ENCODE results near the gene ATP11A.

Gene ATP11A

GRCh38 chr13:112759053-112759452, 69.2 kb downstream of the ATP11A start:
- Histone ChIP-seq H3K9me3 (ENCODE audit: control insufficient read depth, insufficient read depth, low read depth, low read length) (no peaks in the 10 kb centered on the region), H3K27ac (ENCODE audit: extremely low read depth, low read depth, low read length) (no peak overlapping the region), H3K4me1 (ENCODE audit: control insufficient read depth, insufficient read depth, low read length) (no peaks in the 10 kb centered on the region), H3K36me3 (ENCODE audit: control insufficient read depth in 2 of 2, insufficient read depth in 1 of 2, low read length in 2 of 2) (no peaks in the 10 kb centered on the region), H3K4me3 (ENCODE audit: low read depth, low read length) (no peak overlapping the region)
- ChIA-PET CTCF (no interaction called here), POLR2A (no interaction called here)
- no peak for TF ChIP-seq YY2 (tag by site-specific recombination; IDR thresholded peaks at IDR 0.05)
- TF ChIP-seq ZBTB44 (tag by site-specific recombination; IDR thresholded peaks at IDR 0.05), result no peak
- no peak for TF ChIP-seq BCL11B (tag by site-specific recombination; IDR thresholded peaks at IDR 0.05; ENCODE audit: low read depth)
- TF ChIP-seq ZNF133 (tag by site-specific recombination; IDR thresholded peaks at IDR 0.05), result no peak
- TF ChIP-seq, protein P1, sequence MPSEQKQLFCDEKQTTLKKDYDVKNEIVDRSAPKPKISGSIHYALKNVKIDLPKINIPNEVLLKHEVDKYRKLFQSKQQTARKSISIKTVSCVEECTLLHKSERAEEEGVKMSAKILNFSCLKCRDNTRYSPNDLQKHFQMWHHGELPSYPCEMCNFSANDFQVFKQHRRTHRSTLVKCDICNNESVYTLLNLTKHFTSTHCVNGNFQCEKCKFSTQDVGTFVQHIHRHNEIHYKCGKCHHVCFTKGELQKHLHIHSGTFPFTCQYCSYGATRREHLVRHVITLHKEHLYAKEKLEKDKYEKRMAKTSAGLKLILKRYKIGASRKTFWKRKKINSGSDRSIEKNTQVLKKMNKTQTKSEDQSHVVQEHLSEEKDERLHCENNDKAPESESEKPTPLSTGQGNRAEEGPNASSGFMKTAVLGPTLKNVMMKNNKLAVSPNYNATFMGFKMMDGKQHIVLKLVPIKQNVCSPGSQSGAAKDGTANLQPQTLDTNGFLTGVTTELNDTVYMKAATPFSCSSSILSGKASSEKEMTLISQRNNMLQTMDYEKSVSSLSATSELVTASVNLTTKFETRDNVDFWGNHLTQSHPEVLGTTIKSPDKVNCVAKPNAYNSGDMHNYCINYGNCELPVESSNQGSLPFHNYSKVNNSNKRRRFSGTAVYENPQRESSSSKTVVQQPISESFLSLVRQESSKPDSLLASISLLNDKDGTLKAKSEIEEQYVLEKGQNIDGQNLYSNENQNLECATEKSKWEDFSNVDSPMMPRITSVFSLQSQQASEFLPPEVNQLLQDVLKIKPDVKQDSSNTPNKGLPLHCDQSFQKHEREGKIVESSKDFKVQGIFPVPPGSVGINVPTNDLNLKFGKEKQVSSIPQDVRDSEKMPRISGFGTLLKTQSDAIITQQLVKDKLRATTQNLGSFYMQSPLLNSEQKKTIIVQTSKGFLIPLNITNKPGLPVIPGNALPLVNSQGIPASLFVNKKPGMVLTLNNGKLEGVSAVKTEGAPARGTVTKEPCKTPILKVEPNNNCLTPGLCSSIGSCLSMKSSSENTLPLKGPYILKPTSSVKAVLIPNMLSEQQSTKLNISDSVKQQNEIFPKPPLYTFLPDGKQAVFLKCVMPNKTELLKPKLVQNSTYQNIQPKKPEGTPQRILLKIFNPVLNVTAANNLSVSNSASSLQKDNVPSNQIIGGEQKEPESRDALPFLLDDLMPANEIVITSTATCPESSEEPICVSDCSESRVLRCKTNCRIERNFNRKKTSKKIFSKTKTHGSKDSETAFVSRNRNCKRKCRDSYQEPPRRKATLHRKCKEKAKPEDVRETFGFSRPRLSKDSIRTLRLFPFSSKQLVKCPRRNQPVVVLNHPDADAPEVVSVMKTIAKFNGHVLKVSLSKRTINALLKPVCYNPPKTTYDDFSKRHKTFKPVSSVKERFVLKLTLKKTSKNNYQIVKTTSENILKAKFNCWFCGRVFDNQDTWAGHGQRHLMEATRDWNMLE (tag by site-specific recombination; conservative IDR thresholded peaks at IDR 0.05; ENCODE audit: low read depth), result no peak
- no peak for TF ChIP-seq ZNF423 (tag by site-specific recombination; IDR thresholded peaks at IDR 0.05)
- TF ChIP-seq GLIS2 (tag by site-specific recombination; IDR thresholded peaks at IDR 0.05), result no peak
- TF ChIP-seq ZSCAN4 (tag by site-specific recombination; IDR thresholded peaks at IDR 0.05), result no peak
- TF ChIP-seq MYNN (tag by site-specific recombination; IDR thresholded peaks at IDR 0.05; ENCODE audit: borderline replicate concordance), result no peak
- no peak for TF ChIP-seq ZNF791 (tag by site-specific recombination; IDR thresholded peaks at IDR 0.05)
- TF ChIP-seq ZBTB17 (tag by site-specific recombination; IDR thresholded peaks at IDR 0.05), result no peak

DNA sequence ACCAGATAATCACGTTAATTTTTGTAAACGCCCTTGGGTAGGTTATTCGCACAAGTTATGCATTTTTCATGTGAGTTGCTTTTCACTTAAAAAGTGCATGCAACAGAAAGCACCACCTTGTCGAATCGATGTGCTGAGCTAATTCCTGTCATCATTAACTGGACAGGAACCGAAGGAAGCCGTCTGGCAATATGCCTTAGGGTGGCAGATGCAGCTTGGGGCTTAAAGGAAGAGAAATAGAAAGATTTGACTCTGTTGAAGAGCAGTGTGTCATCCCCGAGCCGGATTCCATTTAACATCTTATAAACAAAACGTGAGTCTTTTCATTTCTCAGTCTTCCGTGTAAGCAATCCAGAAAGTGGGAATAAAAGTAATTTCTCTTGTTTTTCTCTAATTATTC, 70.0 kb downstream of the ATP11A start:
- ChIA-PET CTCF (no interaction called here), POLR2A (no interaction called here)
- Histone ChIP-seq H3K9me3 (ENCODE audit: control insufficient read depth, insufficient read depth, low read depth, low read length) (no peaks in the 10 kb centered on the region), H3K4me3 (ENCODE audit: low read depth, low read length) (no peak overlapping the region), H3K36me3 (ENCODE audit: control insufficient read depth in 2 of 2, insufficient read depth in 1 of 2, low read length in 2 of 2) (no peaks in the 10 kb centered on the region), H3K27ac (ENCODE audit: extremely low read depth, low read depth, low read length) (no peak overlapping the region), H3K4me1 (ENCODE audit: control insufficient read depth, insufficient read depth, low read length) (no peaks in the 10 kb centered on the region)
- TF ChIP-seq, protein P1 (tag by site-specific recombination; conservative IDR thresholded peaks at IDR 0.05; ENCODE audit: low read depth), result no peak
- TF ChIP-seq ZNF623 (tag by site-specific recombination; IDR thresholded peaks at IDR 0.05), result no peak
- no peak for TF ChIP-seq ZNF624 (tag by site-specific recombination; IDR thresholded peaks at IDR 0.05)
- no peak for TF ChIP-seq FEZF1 (tag by site-specific recombination; IDR thresholded peaks at IDR 0.05)
- TF ChIP-seq, protein P2, sequence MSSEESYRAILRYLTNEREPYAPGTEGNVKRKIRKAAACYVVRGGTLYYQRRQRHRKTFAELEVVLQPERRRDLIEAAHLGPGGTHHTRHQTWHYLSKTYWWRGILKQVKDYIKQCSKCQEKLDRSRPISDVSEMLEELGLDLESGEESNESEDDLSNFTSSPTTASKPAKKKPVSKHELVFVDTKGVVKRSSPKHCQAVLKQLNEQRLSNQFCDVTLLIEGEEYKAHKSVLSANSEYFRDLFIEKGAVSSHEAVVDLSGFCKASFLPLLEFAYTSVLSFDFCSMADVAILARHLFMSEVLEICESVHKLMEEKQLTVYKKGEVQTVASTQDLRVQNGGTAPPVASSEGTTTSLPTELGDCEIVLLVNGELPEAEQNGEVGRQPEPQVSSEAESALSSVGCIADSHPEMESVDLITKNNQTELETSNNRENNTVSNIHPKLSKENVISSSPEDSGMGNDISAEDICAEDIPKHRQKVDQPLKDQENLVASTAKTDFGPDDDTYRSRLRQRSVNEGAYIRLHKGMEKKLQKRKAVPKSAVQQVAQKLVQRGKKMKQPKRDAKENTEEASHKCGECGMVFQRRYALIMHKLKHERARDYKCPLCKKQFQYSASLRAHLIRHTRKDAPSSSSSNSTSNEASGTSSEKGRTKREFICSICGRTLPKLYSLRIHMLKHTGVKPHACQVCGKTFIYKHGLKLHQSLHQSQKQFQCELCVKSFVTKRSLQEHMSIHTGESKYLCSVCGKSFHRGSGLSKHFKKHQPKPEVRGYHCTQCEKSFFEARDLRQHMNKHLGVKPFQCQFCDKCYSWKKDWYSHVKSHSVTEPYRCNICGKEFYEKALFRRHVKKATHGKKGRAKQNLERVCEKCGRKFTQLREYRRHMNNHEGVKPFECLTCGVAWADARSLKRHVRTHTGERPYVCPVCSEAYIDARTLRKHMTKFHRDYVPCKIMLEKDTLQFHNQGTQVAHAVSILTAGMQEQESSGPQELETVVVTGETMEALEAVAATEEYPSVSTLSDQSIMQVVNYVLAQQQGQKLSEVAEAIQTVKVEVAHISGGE (tag by site-specific recombination; conservative IDR thresholded peaks at IDR 0.05; ENCODE audit: low read depth), result no peak
- TF ChIP-seq PBX3 (CRISPR knock-in tag; IDR thresholded peaks at IDR 0.05), result no peak
- TF ChIP-seq ZNF596 (tag by site-specific recombination; IDR thresholded peaks at IDR 0.05), result no peak
- TF ChIP-seq ZNF571 (tag by site-specific recombination; IDR thresholded peaks at IDR 0.05), result no peak

Data from HEK293 (cell line).